M059J (cell line): Measurements from ENCODE around the gene SH3GL3. TPM values are rescaled to one million over a fixed set of nuclear protein-coding genes. Genes with fewer than 3 reads are reported as not detected.

Experiments used
- DNase-seq: peaks from one replicate; pipeline ENCODE4 v3.0.0-alpha.2; 2012; ENCODE audit warnings: low read depth
- total RNA-seq: library from RNA; depleted of rRNA; stranded (reverse); fragments of >200 nt; shearing (Covaris generic); gene quantifications from 2 replicates; pipeline ENCODE4 v1.2.3, GENCODE V29; 2014

The SH3GL3 gene
- total RNA-seq, 1 experiment from 2014 or later = 0.27 TPM

GRCh38 chr15:83503595-83504364 lies 56.6 kb downstream of the SH3GL3 start:
- DNase-seq = peak; percentile 4

GRCh38 chr15:83504365-83504764 lies 57.2 kb downstream of the SH3GL3 start:
- peak; percentile 42 for DNase-seq

GRCh38 chr15:83510001-83510400 lies 62.9 kb downstream of the SH3GL3 start:
- DNase-seq = no peak

- DNase-seq = no peak
Measured at GRCh38 chr15:83512459-83512858, 65.3 kb downstream of the SH3GL3 start.

- no peak for DNase-seq
Measured at GRCh38 chr15:83514584-83514983, 67.4 kb downstream of the SH3GL3 start.

- no peak for DNase-seq
Measured at GRCh38 chr15:83515164-83515563, 68.0 kb downstream of the SH3GL3 start.

- DNase-seq = peak; percentile 13
Measured at GRCh38 chr15:83516935-83517334, 69.8 kb downstream of the SH3GL3 start.

- DNase-seq = no peak
Measured at GRCh38 chr15:83526319-83526718, 79.2 kb downstream of the SH3GL3 start.

GRCh38 chr15:83533410-83533962 lies 86.3 kb downstream of the SH3GL3 start:
- no peak for DNase-seq

- DNase-seq = no peak
Measured at GRCh38 chr15:83537606-83538005, 90.5 kb downstream of the SH3GL3 start.

- DNase-seq = no peak
Measured at GRCh38 chr15:83538682-83539081, 91.5 kb downstream of the SH3GL3 start.

GRCh38 chr15:83545804-83546511 lies 98.8 kb downstream of the SH3GL3 start:
- DNase-seq = no peak

- peak; percentile 3 for DNase-seq
Measured at GRCh38 chr15:83546512-83546888, 99.4 kb downstream of the SH3GL3 start.

GRCh38 chr15:83547168-83547567 lies 100.0 kb downstream of the SH3GL3 start:
- no peak for DNase-seq

GRCh38 chr15:83549623-83550022 lies 102.5 kb downstream of the SH3GL3 start:
- DNase-seq = no peak

- no peak for DNase-seq
Measured at GRCh38 chr15:83554558-83554957, 107.4 kb downstream of the SH3GL3 start.

- DNase-seq = no peak
Measured at GRCh38 chr15:83555383-83555782, 108.2 kb downstream of the SH3GL3 start.

- DNase-seq = no peak
Measured at GRCh38 chr15:83556068-83556467, 108.9 kb downstream of the SH3GL3 start.

GRCh38 chr15:83556754-83557153 lies 109.6 kb downstream of the SH3GL3 start:
- no peak for DNase-seq

GRCh38 chr15:83558146-83558545 lies 111.0 kb downstream of the SH3GL3 start:
- no peak for DNase-seq

- peak; percentile 51 for DNase-seq
Measured at GRCh38 chr15:83559310-83559966, 112.3 kb downstream of the SH3GL3 start.

- DNase-seq = peak; percentile 16
Measured at GRCh38 chr15:83561661-83562060, 114.5 kb downstream of the SH3GL3 start.
